ENCODE results near the gene CCN2.

CCN2 gene

DNA sequence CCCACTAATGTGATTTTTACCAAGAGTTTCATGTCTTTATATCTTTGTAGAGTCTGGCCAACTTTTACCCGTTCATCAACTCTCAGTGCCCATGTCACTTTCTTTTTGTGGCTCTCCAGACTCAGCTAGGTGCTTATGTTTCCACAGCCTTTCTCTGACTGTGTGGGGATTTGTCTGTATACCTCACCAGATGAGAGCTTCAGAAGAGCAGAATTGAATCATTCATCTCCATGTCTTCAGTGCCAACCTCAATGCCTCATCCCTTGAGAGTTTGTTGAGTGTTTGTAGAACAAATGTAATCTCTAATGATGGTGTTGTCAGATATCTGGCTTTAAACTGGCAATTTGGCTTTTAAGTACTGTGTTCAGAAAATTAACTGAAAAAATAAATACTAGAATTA is 16.8 kb upstream of the CCN2 start:
- TF ChIP-seq, protein P1, sequence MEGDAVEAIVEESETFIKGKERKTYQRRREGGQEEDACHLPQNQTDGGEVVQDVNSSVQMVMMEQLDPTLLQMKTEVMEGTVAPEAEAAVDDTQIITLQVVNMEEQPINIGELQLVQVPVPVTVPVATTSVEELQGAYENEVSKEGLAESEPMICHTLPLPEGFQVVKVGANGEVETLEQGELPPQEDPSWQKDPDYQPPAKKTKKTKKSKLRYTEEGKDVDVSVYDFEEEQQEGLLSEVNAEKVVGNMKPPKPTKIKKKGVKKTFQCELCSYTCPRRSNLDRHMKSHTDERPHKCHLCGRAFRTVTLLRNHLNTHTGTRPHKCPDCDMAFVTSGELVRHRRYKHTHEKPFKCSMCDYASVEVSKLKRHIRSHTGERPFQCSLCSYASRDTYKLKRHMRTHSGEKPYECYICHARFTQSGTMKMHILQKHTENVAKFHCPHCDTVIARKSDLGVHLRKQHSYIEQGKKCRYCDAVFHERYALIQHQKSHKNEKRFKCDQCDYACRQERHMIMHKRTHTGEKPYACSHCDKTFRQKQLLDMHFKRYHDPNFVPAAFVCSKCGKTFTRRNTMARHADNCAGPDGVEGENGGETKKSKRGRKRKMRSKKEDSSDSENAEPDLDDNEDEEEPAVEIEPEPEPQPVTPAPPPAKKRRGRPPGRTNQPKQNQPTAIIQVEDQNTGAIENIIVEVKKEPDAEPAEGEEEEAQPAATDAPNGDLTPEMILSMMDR (IDR thresholded peaks at IDR 0.05): no peak
- Histone ChIP-seq H3K27ac (no peak overlapping the region), H3K4me3 (no peak overlapping the region)
- DNase-seq (ENCODE audit: low spot score): no peak

DNA sequence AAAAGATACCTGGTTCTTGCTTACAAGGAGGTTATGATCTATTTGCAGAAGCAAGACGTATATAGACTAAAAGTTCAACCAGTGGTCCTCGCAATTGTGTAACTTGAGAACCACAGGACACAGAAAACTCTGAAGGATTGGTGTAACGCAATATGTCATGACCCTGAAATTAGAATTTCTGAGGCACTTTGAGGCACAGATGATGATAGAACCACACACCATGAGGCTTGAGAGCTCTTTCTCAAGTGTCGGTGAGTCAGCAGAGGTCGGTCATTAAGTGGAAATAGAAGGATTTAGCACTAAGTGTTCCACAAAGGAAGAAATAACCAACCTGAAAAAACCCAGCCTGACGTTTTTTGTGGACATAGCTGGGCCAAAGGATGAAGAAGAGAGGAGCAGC is 15.3 kb upstream of the CCN2 start:
- no peak overlapping the region for H3K4me3 ChIP-seq
- DNase-seq (ENCODE audit: low spot score): no peak
- TF ChIP-seq, protein P1 (IDR thresholded peaks at IDR 0.05): no peak
- H3K27ac ChIP-seq: no peak overlapping the region

DNA sequence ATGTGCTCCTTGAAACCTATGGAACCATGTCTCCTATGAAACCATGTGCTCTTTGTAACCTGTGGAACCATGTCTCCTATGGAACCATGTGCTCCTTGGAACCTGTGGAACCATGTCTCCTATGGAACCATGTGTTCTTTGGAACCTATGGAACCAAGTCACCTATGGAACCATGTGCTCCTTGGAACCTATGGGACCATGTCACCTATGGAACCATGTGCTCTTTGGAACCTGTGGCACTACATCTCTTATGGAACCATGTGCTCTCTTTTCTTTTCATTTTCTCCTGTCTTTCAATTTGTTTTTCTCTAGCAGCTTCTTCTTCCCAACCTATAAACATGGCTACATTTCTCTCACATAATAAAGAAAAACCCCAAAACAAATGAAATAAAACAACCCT is 11.9 kb upstream of the CCN2 start:
- Histone ChIP-seq H3K27ac (no peak overlapping the region), H3K4me3 (no peak overlapping the region)
- TF ChIP-seq, protein P1 (IDR thresholded peaks at IDR 0.05): no peak
- no peak for DNase-seq (ENCODE audit: low spot score)

DNA sequence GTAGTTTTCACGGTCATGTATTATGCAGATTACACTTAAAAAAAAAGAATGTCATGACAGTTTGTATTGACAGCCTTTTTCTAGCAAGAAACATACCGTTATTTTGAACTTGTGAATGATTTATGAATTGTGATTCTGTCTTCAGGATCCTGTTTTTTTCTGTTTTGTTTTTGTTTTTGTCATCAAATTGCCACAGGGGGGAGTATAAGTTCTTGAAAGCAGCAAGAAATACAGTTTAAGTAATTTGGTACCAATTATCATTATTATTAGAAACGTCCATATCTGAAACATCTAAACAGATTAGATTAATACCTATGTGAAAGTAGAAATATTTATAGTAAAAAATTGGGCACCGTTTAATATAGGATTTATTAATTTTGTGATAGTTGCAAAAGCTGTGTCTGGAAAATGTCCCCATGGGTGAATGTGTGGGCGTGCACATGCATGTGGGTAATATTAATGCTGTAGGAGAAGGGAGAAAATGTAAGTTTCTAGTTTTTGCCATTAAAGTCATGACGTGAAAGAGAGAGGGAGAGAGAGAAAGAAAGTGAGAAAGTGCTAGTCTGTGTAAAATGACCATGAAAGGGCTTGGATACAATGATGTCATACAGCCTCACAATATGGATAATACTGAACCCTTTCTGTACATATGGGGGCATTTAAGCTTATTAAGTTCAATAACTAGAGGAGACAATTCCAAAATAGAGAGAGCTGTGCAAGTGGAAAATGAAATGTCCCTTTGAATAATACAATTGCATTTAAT is 9.4 kb upstream of the CCN2 start:
- no peak overlapping the region for H3K4me3 ChIP-seq

DNA sequence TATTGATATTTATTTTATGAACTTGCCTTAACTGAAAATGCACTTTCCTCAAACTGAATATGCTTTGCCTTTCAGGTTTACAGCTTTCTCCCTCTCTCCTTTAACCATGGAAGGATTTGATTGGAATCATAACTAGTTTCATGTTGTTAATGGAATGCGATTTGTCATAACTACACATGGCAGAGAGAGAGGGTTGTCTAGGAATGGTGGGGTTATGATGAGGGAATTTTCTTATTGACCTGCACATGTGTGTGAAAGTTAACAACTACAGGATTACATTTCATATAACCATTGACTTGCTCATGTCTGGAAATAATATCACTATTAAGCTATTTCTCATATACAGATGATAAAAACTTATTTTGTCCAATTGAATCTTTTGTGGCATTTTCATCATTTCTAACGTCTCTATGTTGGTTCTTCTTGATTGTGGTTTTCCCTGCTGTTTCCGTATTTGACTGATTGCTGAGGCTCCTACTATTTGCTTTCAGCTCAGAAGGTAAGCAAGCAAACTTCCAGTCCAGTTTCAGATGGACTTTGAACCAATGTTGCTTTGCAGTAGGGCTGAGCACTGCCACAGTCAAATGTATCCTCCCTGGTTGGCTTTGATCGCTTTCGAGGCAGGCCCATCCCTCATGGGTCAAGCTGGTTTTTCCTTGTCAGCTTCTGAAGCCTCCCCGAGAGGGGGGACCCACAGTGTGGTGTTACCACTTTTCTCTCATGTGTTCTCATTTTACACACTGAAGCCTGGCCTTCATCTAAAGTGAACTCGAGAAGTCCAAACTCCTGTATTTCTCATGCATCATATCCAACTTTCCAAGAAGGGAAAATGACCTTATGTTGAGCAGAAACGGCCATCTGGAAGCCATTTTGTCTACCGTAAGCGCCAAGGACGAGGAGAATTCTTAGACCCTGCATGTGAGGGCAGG is 7.6 kb upstream of the CCN2 start:
- Histone ChIP-seq H3K4me3 (no peak overlapping the region), H3K27ac (no peak overlapping the region)
- TF ChIP-seq, protein P1 (IDR thresholded peaks at IDR 0.05): no peak
- DNase-seq (ENCODE audit: low spot score): no peak

More for the DNA sequence above, 9.4 kb upstream of the CCN2 start:
- TF ChIP-seq, protein P1 (IDR thresholded peaks at IDR 0.05): no peak
- DNase-seq (ENCODE audit: low spot score): no peak
- no peak overlapping the region for H3K27ac ChIP-seq

DNA sequence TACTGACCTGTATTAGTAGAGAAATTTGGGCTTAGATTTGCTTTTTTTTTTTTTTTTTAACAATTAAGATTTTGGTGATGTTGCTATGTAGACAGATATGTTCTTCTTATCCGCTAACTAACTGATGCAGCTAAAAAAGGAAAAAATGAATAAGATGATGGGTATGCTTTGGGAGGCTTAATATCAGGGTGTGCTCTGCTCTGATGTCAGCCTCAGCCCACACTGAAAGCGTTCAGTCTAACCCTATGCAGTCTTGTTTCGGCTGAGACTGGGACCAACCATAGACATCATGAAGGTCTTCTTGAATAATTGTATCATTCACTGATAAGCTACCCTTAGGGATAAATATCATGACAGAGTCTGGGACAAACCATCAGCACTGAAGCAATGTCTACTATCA is 6.9 kb upstream of the CCN2 start:
- no peak overlapping the region for H3K27ac ChIP-seq
- no peak overlapping the region for H3K4me3 ChIP-seq
- no peak for DNase-seq (ENCODE audit: low spot score)
- TF ChIP-seq, protein P1 (IDR thresholded peaks at IDR 0.05): no peak

Measured in coronary artery (tissue), 2 donors.